GM04504 (cell line): ENCODE results near the gene MGA.

Experiments
- DNase-seq: peaks from one replicate; pipeline ENCODE4 v3.0.0-alpha.2; 2012; ENCODE audit warnings: low read depth

Gene MGA

DNA sequence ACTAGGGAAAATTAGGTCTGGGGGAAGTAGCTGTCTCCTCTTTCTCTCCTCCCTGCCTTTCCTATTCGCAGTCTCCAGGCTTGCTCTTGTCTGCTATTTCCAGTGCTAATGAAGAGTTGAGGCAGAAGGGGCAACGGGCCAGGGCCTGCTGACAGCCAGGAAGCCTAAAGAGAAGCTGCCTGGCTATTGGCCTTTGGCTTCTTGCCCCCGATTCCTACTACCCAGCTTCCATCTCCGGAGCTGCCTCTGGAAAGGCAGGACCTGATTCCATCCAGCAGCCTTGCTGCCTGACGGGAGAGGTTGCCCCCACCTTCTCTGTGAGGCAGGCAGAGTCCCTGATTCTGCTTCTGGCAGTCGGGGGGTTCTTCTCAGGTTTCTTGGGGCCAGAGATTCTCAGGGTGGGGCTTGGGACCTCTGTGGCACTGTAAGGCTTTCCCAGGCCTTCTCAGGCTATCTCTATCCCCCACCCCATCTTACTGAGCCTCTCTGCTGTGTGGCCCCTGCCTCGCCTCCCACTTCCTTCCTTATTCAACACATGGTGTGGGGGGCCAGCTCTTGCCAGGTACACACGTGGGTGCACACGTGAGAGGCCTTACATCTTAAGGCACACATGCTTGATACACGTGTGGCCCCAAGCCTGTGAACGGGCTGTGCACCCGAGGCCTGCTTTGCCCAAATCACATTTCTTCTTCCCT, 149.5 kb downstream of the MGA start:
- DNase-seq: no peak

DNA sequence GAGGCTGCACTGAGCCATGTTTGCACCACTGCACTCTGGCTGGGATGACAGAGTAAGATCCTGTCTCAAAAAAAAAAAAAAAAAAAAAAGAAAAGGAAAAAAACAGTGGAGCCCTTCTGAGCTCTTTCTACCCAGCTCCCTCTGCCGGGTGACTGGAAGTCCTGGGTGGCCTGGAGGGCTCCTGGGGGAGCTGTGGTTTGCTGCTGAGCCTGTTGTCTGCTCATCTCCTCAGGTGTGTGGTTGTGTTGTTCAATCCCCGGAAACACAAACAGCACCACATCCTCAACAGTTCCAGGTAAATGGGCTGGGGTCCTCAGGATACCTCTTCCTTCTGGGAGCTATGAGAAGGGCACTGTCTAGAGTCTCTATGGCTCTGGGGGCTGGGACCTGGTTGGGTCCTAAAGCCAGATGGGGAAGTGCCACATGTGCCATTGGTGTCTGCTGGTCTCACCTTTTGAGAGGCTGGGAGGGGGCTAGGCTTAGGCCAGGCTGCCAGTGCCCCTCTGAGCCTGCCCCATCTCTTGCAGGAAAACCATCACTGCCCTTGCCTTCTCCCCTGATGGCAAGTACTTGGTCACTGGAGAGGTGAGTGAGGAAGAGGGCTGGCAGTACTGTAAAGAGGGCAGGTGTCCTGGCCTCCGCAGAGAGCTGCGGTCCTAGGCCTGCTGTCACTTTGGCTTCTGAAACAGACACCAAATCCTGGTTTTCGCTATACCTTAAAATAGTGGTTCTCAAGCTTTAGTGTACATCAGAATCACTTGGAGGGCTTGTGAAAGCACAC, 150.6 kb downstream of the MGA start:
- no peak for DNase-seq

DNA sequence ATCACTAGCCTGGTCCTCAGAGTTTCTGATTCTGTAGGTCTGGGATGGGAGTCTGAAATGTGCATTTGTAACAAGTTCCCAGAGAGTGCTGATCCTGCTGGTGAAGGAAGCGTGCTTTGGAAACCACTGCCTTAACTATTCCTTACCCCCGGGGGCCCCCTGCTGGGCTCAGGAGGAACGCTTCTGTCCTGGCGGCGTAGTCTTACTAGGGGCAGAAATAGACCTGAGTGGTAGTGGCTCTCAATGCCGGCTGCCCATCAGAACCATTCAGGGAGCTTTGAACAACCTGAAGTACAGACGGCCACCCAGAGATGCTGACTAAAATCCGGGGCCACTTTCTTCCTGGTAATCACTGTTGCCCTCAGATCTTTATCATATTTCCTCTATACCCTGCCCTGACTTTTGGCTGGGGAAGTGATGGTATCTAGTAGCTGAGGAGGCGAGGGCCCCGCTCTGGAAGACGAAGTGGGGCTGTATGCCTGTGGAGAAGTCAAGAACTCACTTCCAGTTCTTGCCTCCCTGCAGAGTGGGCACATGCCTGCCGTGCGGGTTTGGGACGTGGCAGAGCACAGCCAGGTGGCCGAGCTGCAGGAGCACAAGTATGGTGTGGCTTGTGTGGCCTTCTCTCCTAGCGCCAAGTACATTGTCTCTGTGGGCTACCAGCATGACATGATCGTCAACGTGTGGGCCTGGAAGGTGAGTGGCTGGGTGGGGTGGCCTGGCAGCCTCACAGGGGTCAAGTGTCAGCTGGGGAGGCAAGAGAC, 151.4 kb downstream of the MGA start:
- DNase-seq: peak; percentile 58

DNA sequence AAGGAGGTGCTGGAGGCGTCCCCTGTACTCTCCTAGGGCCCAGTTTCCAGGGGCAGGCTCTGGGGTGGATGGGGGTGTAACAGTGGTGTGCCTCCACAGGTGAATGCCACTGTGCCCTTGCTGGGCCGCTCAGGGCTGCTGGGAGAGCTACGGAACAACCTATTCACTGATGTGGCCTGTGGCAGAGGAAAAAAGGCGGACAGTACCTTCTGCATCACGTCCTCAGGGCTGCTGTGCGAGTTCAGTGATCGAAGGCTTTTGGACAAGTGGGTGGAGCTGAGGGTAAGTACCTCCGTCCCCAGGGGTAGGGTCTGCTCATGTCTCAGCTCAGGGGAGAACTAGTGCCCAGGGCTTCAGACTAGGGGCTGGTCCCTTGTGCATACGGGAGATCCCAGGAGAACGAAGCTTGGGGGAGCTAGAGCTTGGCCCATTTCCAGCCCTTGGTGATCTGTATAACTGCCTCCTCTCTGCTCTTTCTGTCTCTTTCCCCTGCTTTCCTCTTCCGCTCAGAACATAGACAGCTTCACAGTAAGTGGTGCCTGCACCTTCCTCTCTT, 152.7 kb downstream of the MGA start:
- no peak for DNase-seq

DNA sequence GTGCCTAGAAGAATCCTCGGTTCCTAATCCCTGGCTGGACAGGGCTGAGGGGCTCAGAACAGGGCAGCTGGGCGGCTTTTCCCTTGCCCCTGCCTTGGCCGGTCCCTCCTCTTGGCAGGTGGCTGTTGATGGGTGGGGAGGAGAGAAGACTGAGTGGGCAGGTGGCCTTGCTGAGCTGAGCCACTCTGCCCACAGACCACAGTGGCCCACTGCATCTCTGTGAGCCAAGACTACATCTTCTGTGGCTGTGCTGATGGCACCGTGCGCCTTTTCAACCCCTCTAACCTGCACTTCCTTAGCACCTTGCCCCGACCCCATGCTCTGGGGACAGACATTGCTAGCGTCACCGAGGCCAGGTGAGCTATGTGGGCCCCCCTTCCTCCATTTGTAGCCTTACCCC, 153.2 kb downstream of the MGA start:
- no peak for DNase-seq

DNA sequence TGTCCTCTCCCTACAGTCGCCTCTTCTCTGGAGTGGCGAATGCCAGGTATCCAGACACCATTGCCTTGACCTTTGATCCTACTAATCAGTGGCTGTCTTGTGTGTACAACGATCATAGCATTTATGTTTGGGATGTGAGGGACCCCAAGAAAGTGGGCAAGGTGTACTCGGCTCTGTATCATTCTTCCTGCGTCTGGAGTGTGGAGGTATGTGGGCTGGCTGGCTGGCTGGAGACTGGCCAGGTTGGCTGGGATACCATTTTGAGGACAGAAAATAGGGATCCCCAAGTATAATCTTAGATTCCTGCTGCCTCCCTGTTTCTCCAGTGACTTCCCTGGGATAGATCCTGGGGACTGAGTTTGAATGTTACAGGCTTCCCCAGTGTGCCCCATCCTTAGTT, 154.3 kb downstream of the MGA start:
- no peak for DNase-seq

DNA sequence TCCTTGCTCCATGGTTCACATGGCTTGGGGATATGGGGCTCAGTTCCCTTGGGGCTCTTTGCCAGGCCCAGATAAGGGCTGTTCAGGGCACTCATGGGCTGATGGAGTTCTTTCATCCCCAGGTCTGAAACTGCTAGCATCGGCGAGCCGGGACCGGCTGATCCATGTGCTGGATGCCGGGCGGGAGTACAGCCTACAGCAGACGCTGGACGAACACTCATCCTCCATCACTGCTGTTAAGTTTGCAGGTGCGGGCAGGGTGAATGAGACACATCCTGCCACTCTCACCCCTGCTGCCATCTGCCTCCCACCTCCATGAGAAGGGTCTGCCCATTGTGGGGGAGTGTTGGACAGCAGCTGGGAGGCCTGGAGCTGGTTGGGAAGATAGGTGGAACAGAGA, 156.6 kb downstream of the MGA start:
- no peak for DNase-seq

DNA sequence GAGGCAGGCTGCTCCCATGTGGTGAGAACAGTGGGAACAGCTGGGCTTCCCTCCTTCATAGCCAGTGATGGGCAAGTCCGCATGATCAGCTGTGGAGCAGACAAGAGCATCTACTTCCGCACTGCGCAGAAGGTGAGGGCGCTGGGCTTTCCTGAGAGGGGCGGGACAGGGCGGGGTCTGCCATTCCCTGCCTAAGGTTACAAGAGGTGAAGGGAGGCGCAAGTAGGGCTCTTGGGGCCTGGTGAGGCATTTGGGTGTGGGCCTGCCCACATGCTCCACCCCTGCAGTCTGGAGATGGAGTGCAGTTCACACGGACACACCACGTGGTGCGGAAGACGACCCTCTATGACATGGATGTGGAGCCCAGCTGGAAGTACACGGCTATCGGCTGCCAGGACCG, 157.1 kb downstream of the MGA start:
- no peak for DNase-seq

DNA sequence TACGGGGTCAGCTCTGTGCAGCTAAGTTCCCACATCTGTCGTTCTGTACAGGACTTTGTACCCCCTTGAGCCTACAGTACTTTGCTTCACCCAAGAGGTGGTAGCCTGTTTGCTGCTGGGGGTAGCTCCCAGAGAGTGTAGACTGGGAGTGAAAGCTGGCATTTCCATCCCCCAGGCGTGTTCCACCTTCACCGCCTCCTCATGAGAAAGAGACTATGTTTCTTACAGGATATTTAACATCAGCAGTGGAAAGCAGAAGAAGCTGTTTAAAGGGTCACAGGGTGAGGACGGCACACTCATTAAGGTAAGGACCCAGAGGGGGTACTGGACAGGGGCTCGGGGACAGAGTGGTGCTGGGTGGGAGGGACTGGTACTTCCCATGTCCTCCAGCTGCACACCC, 157.6 kb downstream of the MGA start:
- DNase-seq: no peak

DNA sequence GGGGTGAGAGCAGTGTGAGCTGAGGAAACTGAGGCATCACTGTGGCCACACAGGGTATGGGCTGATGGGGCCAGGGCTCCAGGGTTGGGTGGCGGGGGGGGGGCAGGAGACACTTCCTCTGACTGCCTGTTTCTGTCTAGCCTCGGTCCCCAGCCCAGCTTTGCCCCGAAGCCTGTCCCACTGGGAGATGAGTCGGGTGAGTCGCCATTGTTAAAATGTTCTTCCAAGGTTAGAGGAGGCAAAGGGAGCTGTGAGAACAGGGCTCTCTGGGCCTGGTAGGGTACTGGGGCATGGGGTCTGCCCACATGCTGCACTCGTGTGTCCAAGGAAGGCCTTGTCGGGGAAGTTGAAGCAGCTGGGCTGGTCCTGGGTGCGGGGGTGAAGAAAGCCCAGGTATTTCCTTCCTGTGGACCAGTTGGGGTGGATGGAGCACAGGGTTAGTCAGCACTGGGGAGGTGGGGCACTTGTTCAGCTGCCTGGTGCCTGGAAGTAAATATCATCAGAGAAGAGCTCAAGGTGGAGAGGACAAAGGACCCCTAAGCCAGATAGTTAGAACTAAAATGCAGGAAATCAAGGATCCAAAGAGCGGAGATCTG, 159.3 kb downstream of the MGA start:
- no peak for DNase-seq

DNA sequence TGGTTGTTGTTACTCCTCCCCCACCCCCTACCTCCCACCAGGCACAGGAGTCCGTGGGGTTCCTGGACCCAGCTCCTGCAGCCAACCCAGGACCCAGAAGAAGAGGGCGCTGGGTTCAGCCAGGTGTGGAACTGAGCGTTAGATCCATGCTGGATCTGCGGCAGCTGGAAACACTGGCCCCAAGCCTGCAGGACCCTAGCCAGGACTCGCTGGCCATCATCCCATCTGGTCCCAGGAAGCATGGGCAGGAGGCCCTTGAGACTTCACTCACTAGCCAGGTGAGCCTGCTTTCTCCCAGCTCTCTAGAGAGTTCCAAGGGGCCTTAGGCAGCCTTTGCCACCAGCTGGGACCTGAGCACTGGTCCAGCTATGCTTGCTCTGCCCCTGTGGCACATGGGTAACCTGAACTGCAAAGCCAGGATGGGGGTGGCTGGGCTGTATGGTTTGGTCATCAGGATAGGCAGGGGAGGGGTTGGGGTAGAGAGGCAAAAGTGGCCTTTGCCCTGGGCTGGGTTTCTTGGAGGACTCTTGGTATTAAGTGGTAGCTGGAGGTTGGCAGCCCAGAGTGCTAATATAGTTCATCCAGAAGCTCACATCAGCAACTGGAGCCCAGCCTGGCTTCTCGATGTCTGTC, 160.7 kb downstream of the MGA start:
- DNase-seq: no peak

DNA sequence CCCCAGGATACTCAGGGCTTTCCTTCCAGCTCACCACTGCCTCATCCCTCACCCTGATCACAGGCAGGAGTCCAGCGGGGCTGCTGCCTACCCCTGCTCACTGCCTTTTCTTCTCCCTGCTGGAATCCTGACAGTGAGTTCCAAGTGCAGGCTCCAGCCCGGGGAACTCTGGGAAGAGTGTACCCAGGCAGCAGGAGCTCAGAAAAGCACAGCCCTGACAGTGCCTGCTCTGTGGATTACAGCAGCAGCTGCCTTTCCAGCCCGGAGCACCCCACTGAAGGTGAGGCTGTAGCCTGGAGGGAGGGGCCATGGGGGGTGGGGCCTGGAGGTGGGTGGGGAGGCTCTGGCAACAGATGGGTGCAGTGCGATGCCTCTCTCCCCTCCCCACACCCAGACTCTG, 161.6 kb downstream of the MGA start:
- DNase-seq: no peak

DNA sequence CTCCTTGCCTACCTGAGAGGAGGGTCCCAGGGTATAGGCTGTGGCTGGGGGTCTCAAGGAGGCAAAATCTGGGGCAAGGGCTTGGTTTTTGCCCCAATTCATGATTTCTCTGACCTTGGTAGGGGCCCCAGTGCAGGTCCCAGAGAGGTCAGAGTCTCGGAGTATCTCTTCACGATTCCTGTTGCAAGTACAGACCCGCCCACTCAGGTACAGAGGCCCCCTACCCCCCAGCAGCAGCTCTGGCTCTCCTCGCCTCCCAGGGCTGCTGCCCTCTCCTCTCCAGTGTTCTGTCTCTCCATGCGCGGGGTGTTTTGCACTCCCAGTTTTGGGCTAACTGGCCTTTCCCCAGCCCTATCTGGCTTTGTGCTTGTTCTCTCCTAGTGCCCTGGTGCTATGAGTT, 162.3 kb downstream of the MGA start:
- DNase-seq: no peak
